Upper lobe of left lung (tissue), 4 donors: Measurements from ENCODE around the gene GRIN2A.

Experiments used
- EP300 ChIP-seq, 4 donors: sonication (generic); formaldehyde crosslinking; IDR thresholded peaks; one replicate each; pipeline ENCODE4 v1.5.1; 2017; ENCODE audit warnings: antibody characterized with exemption in 4 of 4, control low read depth in 2 of 4
- POLR2A ChIP-seq, 4 donors: fragments of 450-650 bp; IDR thresholded peaks; one replicate each; pipeline ENCODE4 v1.5.1; 2016 to 2017; ENCODE audit warnings: antibody characterized with exemption in 4 of 4, mild to moderate bottlenecking in 2 of 4
- POLR2AphosphoS5 ChIP-seq, 2 donors: sonication (generic); formaldehyde crosslinking; IDR thresholded peaks; one replicate each; pipeline ENCODE4 v1.5.1; 2017; ENCODE audit warnings: antibody characterized with exemption in 2 of 2
- TF ChIP-seq, protein P1 (sequence below), 6 experiments: fragments of 450-650 bp in 4 of 6; fragments of 200-600 bp in 2 of 6; sonication (generic) in 2 of 6; IDR thresholded peaks; one replicate each; pipeline ENCODE4 v1.5.1; 2016 to 2019; ENCODE audit warnings: antibody characterized with exemption in 6 of 6

DNA sequence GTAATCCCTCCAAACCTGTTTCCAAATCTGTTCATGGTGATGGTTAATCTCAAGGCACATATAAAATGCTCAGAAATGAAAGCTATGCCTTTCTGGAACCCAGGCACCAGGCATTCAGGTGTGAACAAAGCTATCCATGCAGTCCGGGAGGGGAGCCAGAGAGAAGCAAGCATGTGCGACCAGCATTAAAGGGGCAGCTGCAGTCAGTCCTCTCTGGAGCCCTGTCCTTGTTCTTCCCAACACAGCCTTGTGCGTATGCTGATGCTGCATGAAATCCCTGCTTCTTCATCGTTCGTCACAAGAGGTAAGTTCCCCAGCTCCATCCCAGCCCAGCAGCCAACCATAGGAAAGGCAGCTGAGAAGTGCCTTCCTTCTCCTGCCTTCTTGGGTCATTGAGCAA, 148.7 kb downstream of the GRIN2A start:
- TF ChIP-seq, protein P1, sequence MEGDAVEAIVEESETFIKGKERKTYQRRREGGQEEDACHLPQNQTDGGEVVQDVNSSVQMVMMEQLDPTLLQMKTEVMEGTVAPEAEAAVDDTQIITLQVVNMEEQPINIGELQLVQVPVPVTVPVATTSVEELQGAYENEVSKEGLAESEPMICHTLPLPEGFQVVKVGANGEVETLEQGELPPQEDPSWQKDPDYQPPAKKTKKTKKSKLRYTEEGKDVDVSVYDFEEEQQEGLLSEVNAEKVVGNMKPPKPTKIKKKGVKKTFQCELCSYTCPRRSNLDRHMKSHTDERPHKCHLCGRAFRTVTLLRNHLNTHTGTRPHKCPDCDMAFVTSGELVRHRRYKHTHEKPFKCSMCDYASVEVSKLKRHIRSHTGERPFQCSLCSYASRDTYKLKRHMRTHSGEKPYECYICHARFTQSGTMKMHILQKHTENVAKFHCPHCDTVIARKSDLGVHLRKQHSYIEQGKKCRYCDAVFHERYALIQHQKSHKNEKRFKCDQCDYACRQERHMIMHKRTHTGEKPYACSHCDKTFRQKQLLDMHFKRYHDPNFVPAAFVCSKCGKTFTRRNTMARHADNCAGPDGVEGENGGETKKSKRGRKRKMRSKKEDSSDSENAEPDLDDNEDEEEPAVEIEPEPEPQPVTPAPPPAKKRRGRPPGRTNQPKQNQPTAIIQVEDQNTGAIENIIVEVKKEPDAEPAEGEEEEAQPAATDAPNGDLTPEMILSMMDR (IDR thresholded peaks at IDR 0.05) = no peak
- TF ChIP-seq POLR2A (IDR thresholded peaks at IDR 0.05) (no peak), EP300 (IDR thresholded peaks at IDR 0.05) (no peak), POLR2AphosphoS5 (IDR thresholded peaks at IDR 0.05) (no peak)
